HG02852 (cell line): ENCODE measurements around the gene TLE6.
A peak's percentile ranks its signal among the peaks of the same experiment; 100 is the strongest.
"Not testable (repeated sequence)": the region's sequence is repeated elsewhere in the genome, so short reads cannot be mapped to it uniquely, and the experiment has no call there.

Experiments used
- ATAC-seq: cut with Tn5 transposase; IDR thresholded peaks from one replicate; pipeline ENCODE4 v1.9.1; 2021; ENCODE audit warnings: mild to moderate bottlenecking, moderate library complexity; ENCODE audit not compliant: unreplicated experiment

The TLE6 gene

GRCh38 chr19:3027292-3027691, 49.9 kb downstream of the TLE6 start:
- ATAC-seq: no peak

- ATAC-seq: no peak
These were observed 50.6 kb downstream of the TLE6 start for GRCh38 chr19:3027981-3028304.

- no peak for ATAC-seq
These were observed 51.1 kb downstream of the TLE6 start for GRCh38 chr19:3028305-3029064.

GRCh38 chr19:3029065-3029923, 51.9 kb downstream of the TLE6 start, which contains the start of gene TLE2:
Gene TLE2 (minus strand): TSS chr19:3029280. CDS start chr19:3028904, 376 bp downstream.
- ATAC-seq: no peak

GRCh38 chr19:3031607-3031867, 54.2 kb downstream of the TLE6 start:
- no peak for ATAC-seq

- no peak for ATAC-seq
These were observed 56.4 kb downstream of the TLE6 start for GRCh38 chr19:3033595-3034405.

GRCh38 chr19:3034406-3034655, 57.0 kb downstream of the TLE6 start:
- no peak for ATAC-seq

- peak; percentile 8 for ATAC-seq
These were observed 57.5 kb downstream of the TLE6 start for GRCh38 chr19:3034656-3035541.

- ATAC-seq: peak; percentile 86
These were observed 58.3 kb downstream of the TLE6 start for GRCh38 chr19:3035542-3036118.

GRCh38 chr19:3036119-3036976, 59.0 kb downstream of the TLE6 start:
- peak; percentile 42 for ATAC-seq

GRCh38 chr19:3036977-3037544, 59.7 kb downstream of the TLE6 start:
- ATAC-seq: not testable (repeated sequence)

GRCh38 chr19:3038214-3038613, 60.9 kb downstream of the TLE6 start:
- no peak for ATAC-seq

GRCh38 chr19:3039125-3039524, 61.8 kb downstream of the TLE6 start:
- ATAC-seq: no peak

GRCh38 chr19:3039641-3040077, 62.3 kb downstream of the TLE6 start:
- no peak for ATAC-seq

GRCh38 chr19:3041327-3041726, 64.0 kb downstream of the TLE6 start:
- no peak for ATAC-seq

- no peak for ATAC-seq
These were observed 64.6 kb downstream of the TLE6 start for GRCh38 chr19:3041761-3042620.

GRCh38 chr19:3042621-3043267, 65.4 kb downstream of the TLE6 start:
- ATAC-seq: no peak
